HFFc6 (cell line): Measurements from ENCODE around the gene MSL3B.

Source experiments
- DNase-seq: peaks from one replicate; pipeline ENCODE4 v3.0.0-alpha.2; 2018
- H3K27ac Mint-ChIP-seq: 2 replicates; pipeline ENCODE4 v1.8.0; 2020; ENCODE audit warnings: mild to moderate bottlenecking, mixed read lengths
- H3K27me3 Mint-ChIP-seq: 2 replicates; pipeline ENCODE4 v1.8.0; 2021; ENCODE audit warnings: mild to moderate bottlenecking, moderate library complexity, mixed read lengths; ENCODE audit not compliant: insufficient read depth
- H3K36me3 Mint-ChIP-seq: 2 replicates; pipeline ENCODE4 v1.8.0; 2021; ENCODE audit warnings: low read depth, mixed read lengths
- H3K4me1 Mint-ChIP-seq: 2 replicates; pipeline ENCODE4 v1.8.0; 2020; ENCODE audit warnings: low read depth, mixed read lengths
- H3K4me3 Mint-ChIP-seq: 2 replicates; pipeline ENCODE4 v1.8.0; 2020; ENCODE audit warnings: mild to moderate bottlenecking, moderate library complexity, mixed read lengths
- H3K9me3 Mint-ChIP-seq: 2 replicates; pipeline ENCODE4 v1.8.0; 2020; ENCODE audit warnings: mild to moderate bottlenecking, mixed read lengths
- TF ChIP-seq, protein P1 (sequence below): fragments of 200-600 bp; sonication (generic); IDR thresholded peaks from 2 replicates; pipeline ENCODE4 v1.5.0; 2021; ENCODE audit warnings: antibody characterized with exemption, mild to moderate bottlenecking

The MSL3B gene

DNA sequence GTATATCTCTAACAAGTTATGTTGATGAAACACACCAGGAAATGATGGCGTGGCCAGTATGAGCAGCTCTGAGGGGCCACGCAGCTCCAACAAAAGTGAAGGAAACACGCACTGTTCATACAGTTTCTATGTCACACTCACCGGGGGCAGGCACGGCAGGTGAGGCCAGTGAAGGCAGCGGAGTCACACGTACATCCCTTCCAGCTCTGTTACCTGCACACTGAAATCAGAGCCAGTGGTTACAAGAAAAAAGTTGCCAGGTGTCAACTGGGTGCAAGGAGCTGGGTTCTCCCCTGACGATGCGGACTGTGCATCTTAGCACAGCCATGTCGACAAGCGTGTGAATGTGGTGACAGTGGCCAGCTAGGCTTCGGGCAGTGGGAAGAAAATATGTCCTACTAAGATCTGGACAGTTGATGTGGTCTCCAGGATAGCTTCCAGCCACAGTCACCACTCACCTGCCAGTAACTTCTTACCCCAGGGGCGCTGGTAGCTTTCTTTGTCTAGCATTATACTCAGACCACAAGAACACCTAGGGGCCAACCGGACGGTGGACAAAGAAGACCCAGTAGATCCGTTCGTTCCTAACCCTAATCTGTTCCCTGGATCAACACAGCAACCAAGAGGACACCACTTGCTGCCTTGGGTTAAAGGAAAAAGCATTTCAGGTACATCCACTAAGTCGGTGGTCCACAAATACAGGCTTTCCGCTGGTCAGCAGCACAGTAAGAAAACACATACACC lies 23.9 kb downstream of the MSL3B start:
- no peak for DNase-seq
- no peaks in the 10 kb centered on the region for H3K9me3 Mint-ChIP-seq
- H3K4me3 Mint-ChIP-seq: no peak overlapping the region
- peaks cover 65% of the 10 kb centered on the region for H3K36me3 Mint-ChIP-seq
- TF ChIP-seq, protein P1, sequence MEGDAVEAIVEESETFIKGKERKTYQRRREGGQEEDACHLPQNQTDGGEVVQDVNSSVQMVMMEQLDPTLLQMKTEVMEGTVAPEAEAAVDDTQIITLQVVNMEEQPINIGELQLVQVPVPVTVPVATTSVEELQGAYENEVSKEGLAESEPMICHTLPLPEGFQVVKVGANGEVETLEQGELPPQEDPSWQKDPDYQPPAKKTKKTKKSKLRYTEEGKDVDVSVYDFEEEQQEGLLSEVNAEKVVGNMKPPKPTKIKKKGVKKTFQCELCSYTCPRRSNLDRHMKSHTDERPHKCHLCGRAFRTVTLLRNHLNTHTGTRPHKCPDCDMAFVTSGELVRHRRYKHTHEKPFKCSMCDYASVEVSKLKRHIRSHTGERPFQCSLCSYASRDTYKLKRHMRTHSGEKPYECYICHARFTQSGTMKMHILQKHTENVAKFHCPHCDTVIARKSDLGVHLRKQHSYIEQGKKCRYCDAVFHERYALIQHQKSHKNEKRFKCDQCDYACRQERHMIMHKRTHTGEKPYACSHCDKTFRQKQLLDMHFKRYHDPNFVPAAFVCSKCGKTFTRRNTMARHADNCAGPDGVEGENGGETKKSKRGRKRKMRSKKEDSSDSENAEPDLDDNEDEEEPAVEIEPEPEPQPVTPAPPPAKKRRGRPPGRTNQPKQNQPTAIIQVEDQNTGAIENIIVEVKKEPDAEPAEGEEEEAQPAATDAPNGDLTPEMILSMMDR: no peak
- peaks cover 2% of the 10 kb centered on the region; the same call in 1 of the 2 replicates for H3K27me3 Mint-ChIP-seq
- no peak overlapping the region for H3K27ac Mint-ChIP-seq
- peaks cover 9% of the 10 kb centered on the region for H3K4me1 Mint-ChIP-seq

DNA sequence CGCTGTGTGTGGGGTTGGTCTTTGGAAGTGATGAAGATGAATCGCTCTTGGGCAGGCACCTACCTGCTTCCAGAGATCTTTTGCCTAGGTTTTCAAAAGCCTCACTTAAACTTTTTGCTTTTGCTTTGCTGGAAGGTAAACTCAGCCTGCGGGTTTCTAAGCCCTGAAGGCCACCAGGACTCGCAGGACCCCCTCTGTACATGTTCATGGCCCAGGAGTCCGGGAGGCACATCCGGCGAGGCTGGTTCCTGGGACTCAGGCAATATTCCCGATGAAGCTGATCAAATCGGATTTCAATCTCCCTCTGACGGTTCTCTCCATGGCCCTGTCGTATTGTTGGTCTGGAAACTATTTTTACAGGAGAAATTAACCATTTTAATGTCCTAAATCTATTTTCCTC lies 27.0 kb downstream of the MSL3B start:
- DNase-seq: no peak
- TF ChIP-seq, protein P1: no peak
- no peak overlapping the region for H3K4me3 Mint-ChIP-seq
- H3K36me3 Mint-ChIP-seq: peaks cover 63% of the 10 kb centered on the region
- H3K27ac Mint-ChIP-seq: no peak overlapping the region
- H3K9me3 Mint-ChIP-seq: no peaks in the 10 kb centered on the region
- H3K27me3 Mint-ChIP-seq: no peaks in the 10 kb centered on the region; the same call in 1 of the 2 replicates
- peaks cover 10% of the 10 kb centered on the region for H3K4me1 Mint-ChIP-seq

DNA sequence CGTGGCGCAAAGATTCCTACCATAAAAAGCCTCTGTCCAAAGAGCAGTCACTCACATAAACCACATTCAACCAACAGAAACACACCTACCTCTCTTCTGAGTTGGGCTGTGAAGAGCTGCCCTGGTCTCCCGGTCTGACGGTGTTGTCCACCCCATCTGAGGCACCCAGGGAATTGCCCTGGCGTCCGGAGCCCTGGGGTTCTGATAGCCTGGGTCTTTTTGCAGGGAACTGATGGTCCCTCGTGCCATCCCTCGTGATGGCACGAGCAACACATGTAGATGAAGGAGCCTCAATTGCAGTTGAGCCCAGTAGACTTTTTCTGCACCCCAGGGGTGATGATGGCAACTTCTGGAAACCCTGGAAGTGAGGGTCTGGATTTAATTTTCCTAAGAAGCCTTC lies 27.7 kb downstream of the MSL3B start:
- TF ChIP-seq, protein P1: no peak
- Mint-ChIP-seq H3K36me3 (peaks cover 58% of the 10 kb centered on the region), H3K4me3 (no peak overlapping the region), H3K27me3 (no peaks in the 10 kb centered on the region; the same call in 1 of the 2 replicates), H3K4me1 (peaks cover 10% of the 10 kb centered on the region), H3K9me3 (no peaks in the 10 kb centered on the region), H3K27ac (no peak overlapping the region)
- no peak for DNase-seq

DNA sequence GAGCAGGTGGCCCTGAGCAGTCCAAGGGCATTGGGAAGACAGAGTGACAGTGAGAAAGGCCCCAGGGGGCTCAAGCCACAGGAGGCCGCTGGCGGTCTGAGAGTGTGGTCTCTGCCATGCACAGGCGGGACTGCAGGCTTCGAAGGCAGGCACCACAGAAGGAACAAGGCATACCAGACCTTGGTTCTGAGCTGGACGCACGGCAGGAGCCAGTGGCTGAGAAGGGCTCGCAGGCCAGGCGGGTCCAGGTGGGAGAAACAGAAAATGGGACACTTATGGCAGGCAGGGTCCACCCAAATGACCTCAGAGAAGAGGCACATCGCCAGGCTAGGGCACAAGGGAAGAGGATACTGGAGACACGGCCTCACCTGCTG lies 28.8 kb downstream of the MSL3B start:
- Mint-ChIP-seq H3K4me1 (peaks cover 10% of the 10 kb centered on the region), H3K9me3 (no peaks in the 10 kb centered on the region), H3K27ac (no peak overlapping the region), H3K4me3 (no peak overlapping the region), H3K36me3 (peaks cover 62% of the 10 kb centered on the region), H3K27me3 (no peaks in the 10 kb centered on the region; the same call in 1 of the 2 replicates)
- TF ChIP-seq, protein P1: no peak
- no peak for DNase-seq

DNA sequence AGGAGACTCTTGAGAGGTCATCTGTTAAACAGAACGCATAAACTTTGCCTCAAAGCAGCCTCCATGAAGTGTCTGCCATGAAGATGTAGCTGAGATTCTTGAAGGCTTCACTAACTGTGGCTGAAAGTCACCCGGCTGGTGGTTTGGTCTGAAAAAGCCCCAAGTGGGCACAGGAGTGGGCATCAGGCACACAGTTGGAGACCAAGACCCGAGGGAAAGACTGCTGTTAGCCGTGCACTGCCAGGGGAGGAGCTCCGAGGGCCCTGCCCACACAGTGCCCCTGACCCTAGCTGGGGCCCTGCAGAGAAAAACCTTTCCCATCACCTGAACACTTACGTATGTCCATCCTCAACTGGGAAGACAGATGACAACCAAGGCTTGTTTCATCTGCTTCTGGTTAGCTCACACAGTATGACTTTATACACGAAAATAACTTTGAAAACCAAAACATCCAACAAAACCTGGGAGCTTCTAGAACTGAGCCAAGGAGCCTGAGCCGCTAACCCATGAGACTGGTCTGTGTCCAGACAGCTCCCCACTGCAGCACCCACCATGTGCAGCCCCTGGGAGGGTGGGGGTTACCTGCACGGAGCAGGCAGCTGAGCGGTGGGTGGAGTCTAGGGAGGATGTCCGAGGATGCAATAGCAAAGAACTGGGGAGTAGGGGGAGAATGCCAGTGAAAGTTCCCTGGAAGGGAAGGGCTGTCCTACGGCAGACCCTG lies 29.3 kb downstream of the MSL3B start:
- H3K4me1 Mint-ChIP-seq: peaks cover 10% of the 10 kb centered on the region
- TF ChIP-seq, protein P1: no peak
- no peak for DNase-seq
- H3K4me3 Mint-ChIP-seq: no peak overlapping the region; the same call in 1 of the 2 replicates
- H3K27me3 Mint-ChIP-seq: no peaks in the 10 kb centered on the region; the same call in 1 of the 2 replicates
- no peaks in the 10 kb centered on the region for H3K9me3 Mint-ChIP-seq
- H3K36me3 Mint-ChIP-seq: peaks cover 59% of the 10 kb centered on the region
- peak overlapping the region; percentile 56; the same call in 1 of the 2 replicates for H3K27ac Mint-ChIP-seq
